K562 (cell line): ENCODE results near the gene SCN1B. TPM values are rescaled to one million over a fixed set of nuclear protein-coding genes. Genes with fewer than 3 reads are reported as not detected.

Experiments
- ARNT ChIP-seq, 2 experiments: fragments of 450-650 bp; IDR thresholded peaks; 2 replicates each; pipeline ENCODE4 v1.6.1; 2016; ENCODE audit warnings: mild to moderate bottlenecking in 1 of 2
- BCOR ChIP-seq: fragments of 450-650 bp; IDR thresholded peaks from 2 replicates; pipeline ENCODE4 v1.6.1; 2016
- BMI1 ChIP-seq: fragments of 150-350 bp; IDR thresholded peaks from 2 replicates; pipeline ENCODE4 v1.6.1; 2014; ENCODE audit warnings: low read length
- CCNT2 ChIP-seq: IDR thresholded peaks from 2 replicates; pipeline ENCODE4 v1.6.1; 2011; ENCODE audit warnings: borderline replicate concordance, low read depth, mild to moderate bottlenecking, moderate library complexity, mixed read lengths, low read length; ENCODE audit not compliant: insufficient read length; ENCODE audit errors: extremely low read depth
- CHCHD3 ChIP-seq: fragments of 250-450 bp; sonication (Bioruptor Pico); IDR thresholded peaks from 2 replicates; pipeline ENCODE4 v2.1.2; 2022; ENCODE audit warnings: mild to moderate bottlenecking
- CUX1 ChIP-seq: fragments of 200-800 bp; sonication (Bioruptor generic); IDR thresholded peaks from 2 replicates; pipeline ENCODE4 v1.6.1; 2016; ENCODE audit warnings: missing genetic modification characterization, missing compliant biosample characterization
- FOXJ2 ChIP-seq: fragments of 200-800 bp; sonication (Bioruptor generic); IDR thresholded peaks from 2 replicates; pipeline ENCODE4 v1.6.1; 2016; ENCODE audit warnings: missing genetic modification characterization, missing compliant biosample characterization
- FOXJ3 ChIP-seq: sonication (generic); formaldehyde crosslinking; IDR thresholded peaks from 2 replicates; pipeline ENCODE4 v1.4.0; 2020; ENCODE audit warnings: mild to moderate bottlenecking, missing genetic modification reagents
- HMG20B ChIP-seq: fragments of 250-450 bp; sonication (Bioruptor Pico); IDR thresholded peaks from 2 replicates; pipeline ENCODE4 v1.5.0; 2021; ENCODE audit warnings: mild to moderate bottlenecking
- HSF4 ChIP-seq: fragments of 250-450 bp; sonication (Bioruptor Pico); IDR thresholded peaks from 2 replicates; pipeline ENCODE4 v2.1.2; 2022; ENCODE audit warnings: mild to moderate bottlenecking, moderate library complexity, borderline replicate concordance
- IFI16 ChIP-seq: fragments of 250-450 bp; sonication (Bioruptor Pico); IDR thresholded peaks from 2 replicates; pipeline ENCODE4 v2.1.2; 2022; ENCODE audit warnings: mild to moderate bottlenecking, inconsistent platforms
- KAT2B ChIP-seq: IDR thresholded peaks from one replicate; pipeline ENCODE4 v1.6.1; 2012; ENCODE audit warnings: low read depth, mild to moderate bottlenecking, control low read depth, inconsistent platforms, low read length, moderate library complexity
- KDM4B ChIP-seq, 2 experiments: fragments of 450-650 bp in 1 of 2; sonication (generic) in 1 of 2; IDR thresholded peaks; 2 replicates each; pipeline ENCODE4 v1.6.1; 2016 to 2017; ENCODE audit warnings: borderline replicate concordance in 2 of 2, antibody characterized with exemption in 1 of 2, low read depth in 1 of 2, mild to moderate bottlenecking in 1 of 2
- NFE2 ChIP-seq: IDR thresholded peaks from 2 replicates; pipeline ENCODE4 v1.6.1; 2014; ENCODE audit warnings: antibody characterized with exemption, low read depth
- RBBP5 ChIP-seq: fragments of 200-600 bp; sonication (generic); IDR thresholded peaks from 2 replicates; pipeline ENCODE4 v1.6.1; 2012; ENCODE audit warnings: borderline replicate concordance, mild to moderate bottlenecking, low read length, control low read depth, inconsistent platforms; ENCODE audit not compliant: insufficient read depth, poor library complexity, severe bottlenecking
- RCOR1 ChIP-seq, 2 experiments: IDR thresholded peaks; 2 replicates each; pipeline ENCODE4 v1.6.1; 2012; ENCODE audit warnings: low read depth in 2 of 2, low read length in 2 of 2, borderline replicate concordance in 1 of 2, improper control_type of control experiment in 1 of 2
- SMAD2 ChIP-seq: fragments of 150-350 bp; IDR thresholded peaks from 2 replicates; pipeline ENCODE4 v1.6.1; 2014; ENCODE audit warnings: low read depth, mild to moderate bottlenecking, low read length
- TCF7 ChIP-seq: sonication (generic); IDR thresholded peaks from 2 replicates; pipeline ENCODE4 v1.6.1; 2016; ENCODE audit warnings: antibody characterized with exemption, borderline replicate concordance
- ZNF239 ChIP-seq: fragments of 250-450 bp; sonication (Bioruptor Pico); IDR thresholded peaks from 2 replicates; pipeline ENCODE4 v1.4.0; 2020; ENCODE audit warnings: mild to moderate bottlenecking
- ZNF507 ChIP-seq: conservative IDR thresholded peaks from 2 replicates; pipeline ENCODE4 v1.6.1; 2017; ENCODE audit warnings: missing genetic modification characterization, missing compliant biosample characterization
- ZZZ3 ChIP-seq: fragments of 450-650 bp; IDR thresholded peaks from 2 replicates; pipeline ENCODE4 v1.6.1; 2016; ENCODE audit warnings: antibody characterized with exemption, mild to moderate bottlenecking, moderate library complexity
- polyA plus RNA-seq, 8 experiments: library from polyadenylated mRNA; depleted of rRNA in 4 of 8; stranded (reverse) in 5 of 8; unstranded in 3 of 8; fragments of >200 nt; fragmentation: Nextera tagmentation in 2 of 8; fragmentation: Illumina TruSeq in 1 of 8; extraction: Ambion mirVana in 2 of 8; extraction: Trizol in 1 of 8; gene quantifications; 2 replicates each; pipeline versions ENCODE4 v1.2.1 to v1.2.3, GENCODE V29; 2011 to 2014; ENCODE audit warnings: inconsistent platforms in 1 of 8, missing spikeins in 1 of 8
- total RNA-seq, 7 experiments: library from RNA; depleted of rRNA in 6 of 7; stranded (reverse); fragments of >200 nt in 6 of 7; fragmentation: Illumina TruSeq in 2 of 7; extraction: Trizol in 2 of 7; gene quantifications; 2 replicates each; pipeline versions ENCODE4 v1.2.1 to v1.2.3, GENCODE V29; 2011 to 2021; ENCODE audit warnings: low replicate concordance in 1 of 7
- TF ChIP-seq, protein P1 (sequence below), 2 experiments: fragments of 250-450 bp in 1 of 2; fragments of 450-650 bp in 1 of 2; sonication (Bioruptor Pico) in 1 of 2; IDR thresholded peaks; 2 replicates each; pipeline versions ENCODE4 v1.6.1 to v1.8.0; 2016 to 2021; ENCODE audit warnings: mild to moderate bottlenecking in 2 of 2, moderate library complexity in 2 of 2, missing compliant biosample characterization in 1 of 2, missing genetic modification characterization in 1 of 2
- TF ChIP-seq, protein P2 (sequence below): sonication (generic); formaldehyde crosslinking; IDR thresholded peaks from 2 replicates; pipeline ENCODE4 v1.8.0; 2022; ENCODE audit warnings: missing genetic modification reagents, mild to moderate bottlenecking, moderate library complexity, borderline replicate concordance

Gene SCN1B
- total and polyA plus RNA-seq, 9 of the 15 experiments (the other 6 are each of a cell fraction or from before 2014, with no cell fraction given): 0.03 to 2.5 (median 0.91) TPM

DNA sequence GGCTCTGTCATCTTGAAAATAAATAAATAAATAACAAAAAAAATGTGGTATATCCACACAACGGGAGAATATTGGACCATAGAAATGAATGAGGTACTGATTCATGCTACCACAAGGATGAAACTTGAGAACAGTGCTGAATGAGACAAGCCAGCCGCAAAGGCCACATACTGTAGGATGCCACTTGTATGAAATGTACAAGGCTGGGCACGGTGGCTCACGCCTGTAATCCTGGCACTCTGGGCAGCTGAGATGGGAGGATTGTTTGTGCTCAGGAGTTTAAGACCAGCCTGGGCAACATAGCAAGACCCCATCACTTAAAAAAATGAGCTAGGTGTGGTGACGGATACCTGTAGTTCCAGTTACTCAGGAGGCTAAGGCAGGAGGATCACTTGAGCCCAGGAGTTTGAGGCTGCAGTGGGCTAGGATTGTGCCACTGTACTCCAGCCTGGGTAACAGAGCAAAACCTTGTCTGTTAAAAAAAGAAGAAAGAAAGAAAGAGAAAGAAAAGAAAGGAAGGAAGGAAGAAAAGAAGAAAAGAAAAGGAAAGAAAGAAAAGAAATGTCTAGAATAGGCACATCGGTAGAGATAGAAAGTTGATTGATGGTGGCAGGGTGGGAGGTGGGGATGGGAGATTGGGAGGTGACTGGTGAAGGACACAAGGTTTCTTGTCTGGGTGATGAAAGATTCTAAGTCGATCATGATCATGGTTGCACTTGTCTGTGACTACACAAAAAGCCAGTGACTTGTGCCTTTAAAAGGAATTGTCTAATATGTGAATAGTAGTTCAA, 31.5 kb downstream of the SCN1B start (continued):
- TF ChIP-seq, protein P1, sequence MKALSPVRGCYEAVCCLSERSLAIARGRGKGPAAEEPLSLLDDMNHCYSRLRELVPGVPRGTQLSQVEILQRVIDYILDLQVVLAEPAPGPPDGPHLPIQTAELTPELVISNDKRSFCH (CRISPR knock-in tag; IDR thresholded peaks at IDR 0.05): no peak
- TF ChIP-seq, protein P1 (tag; IDR thresholded peaks at IDR 0.05): no peak
- TF ChIP-seq CCNT2 (no peak), SMAD2 (no peak), ZNF507 (tag) (no peak), BMI1 (no peak), TCF7 (no peak), HSF4 (no peak), KAT2B (no peak), KDM4B (IDR thresholded peaks at IDR 0.05; ENCODE audit: borderline replicate concordance in 2 of 2, low read depth in 1 of 2) (no peak), ARNT (IDR thresholded peaks at IDR 0.05) (no peak), CHCHD3 (CRISPR knock-in tag) (no peak), HMG20B (CRISPR knock-in tag) (no peak), NFE2 (no peak), RCOR1 (IDR thresholded peaks at IDR 0.05; ENCODE audit: borderline replicate concordance in 1 of 2, low read depth in 2 of 2, low read length in 2 of 2) (no peak), BCOR (peak; percentile 29; the same call in 1 of the 2 replicates), FOXJ2 (no peak), RBBP5 (no peak), CUX1 (no peak), ZNF239 (no peak), ZZZ3 (no peak), FOXJ3 (CRISPR knock-in tag) (no peak), IFI16 (CRISPR knock-in tag) (no peak)
- TF ChIP-seq, protein P2, sequence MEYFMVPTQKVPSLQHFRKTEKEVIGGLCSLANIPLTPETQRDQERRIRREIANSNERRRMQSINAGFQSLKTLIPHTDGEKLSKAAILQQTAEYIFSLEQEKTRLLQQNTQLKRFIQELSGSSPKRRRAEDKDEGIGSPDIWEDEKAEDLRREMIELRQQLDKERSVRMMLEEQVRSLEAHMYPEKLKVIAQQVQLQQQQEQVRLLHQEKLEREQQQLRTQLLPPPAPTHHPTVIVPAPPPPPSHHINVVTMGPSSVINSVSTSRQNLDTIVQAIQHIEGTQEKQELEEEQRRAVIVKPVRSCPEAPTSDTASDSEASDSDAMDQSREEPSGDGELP (CRISPR knock-in tag): no peak
